ENCODE measurements around the gene TSSK6.

DNA sequence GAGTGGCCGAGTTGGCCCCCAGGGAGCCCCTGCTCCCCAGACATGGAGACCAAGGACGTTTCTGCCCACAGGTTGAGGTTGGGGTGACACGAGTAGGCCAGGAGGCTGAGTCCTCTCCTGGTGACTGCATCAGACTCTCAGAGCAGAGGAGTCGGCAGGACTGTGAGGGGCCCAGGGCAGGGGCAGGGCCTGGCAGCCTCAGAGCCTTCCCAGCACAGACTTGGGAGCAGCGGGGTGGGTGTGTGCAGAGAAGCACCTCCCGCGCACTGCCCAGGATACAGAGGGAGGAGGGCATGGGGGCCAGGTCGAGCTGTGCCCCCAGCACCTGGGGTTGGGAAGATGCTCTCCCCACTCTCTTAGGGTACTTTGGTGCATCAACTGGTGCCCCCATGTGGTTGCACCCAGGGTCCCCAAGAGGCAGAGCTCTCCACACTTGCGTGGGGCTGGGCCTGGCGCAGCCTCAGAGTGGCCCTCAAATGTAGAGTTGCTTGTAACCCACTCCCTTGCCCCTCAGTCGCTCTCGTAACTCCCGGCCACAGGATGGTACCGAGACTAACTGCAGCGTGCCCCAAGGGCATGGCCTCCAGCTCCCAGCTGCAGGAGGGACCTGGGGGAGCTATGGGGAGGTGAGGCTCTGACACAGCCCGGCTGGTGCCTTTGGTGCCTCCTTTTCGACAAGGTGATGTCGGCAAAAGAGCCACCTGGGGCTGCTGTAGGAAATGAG, 15.9 kb downstream of the TSSK6 start:
- TF ChIP-seq, protein P1, sequence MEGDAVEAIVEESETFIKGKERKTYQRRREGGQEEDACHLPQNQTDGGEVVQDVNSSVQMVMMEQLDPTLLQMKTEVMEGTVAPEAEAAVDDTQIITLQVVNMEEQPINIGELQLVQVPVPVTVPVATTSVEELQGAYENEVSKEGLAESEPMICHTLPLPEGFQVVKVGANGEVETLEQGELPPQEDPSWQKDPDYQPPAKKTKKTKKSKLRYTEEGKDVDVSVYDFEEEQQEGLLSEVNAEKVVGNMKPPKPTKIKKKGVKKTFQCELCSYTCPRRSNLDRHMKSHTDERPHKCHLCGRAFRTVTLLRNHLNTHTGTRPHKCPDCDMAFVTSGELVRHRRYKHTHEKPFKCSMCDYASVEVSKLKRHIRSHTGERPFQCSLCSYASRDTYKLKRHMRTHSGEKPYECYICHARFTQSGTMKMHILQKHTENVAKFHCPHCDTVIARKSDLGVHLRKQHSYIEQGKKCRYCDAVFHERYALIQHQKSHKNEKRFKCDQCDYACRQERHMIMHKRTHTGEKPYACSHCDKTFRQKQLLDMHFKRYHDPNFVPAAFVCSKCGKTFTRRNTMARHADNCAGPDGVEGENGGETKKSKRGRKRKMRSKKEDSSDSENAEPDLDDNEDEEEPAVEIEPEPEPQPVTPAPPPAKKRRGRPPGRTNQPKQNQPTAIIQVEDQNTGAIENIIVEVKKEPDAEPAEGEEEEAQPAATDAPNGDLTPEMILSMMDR (IDR thresholded peaks at IDR 0.05) = no peak
- no peak for TF ChIP-seq POLR2A (IDR thresholded peaks at IDR 0.05)

All from testis (tissue), 2 donors.